Bone marrow (tissue), 2 donors: ENCODE results near the gene SLC44A1.

Experiments used
- DNase-seq, 2 donors: peaks; one replicate each; lab custom pipeline; 2025; lab: John Stamatoyannopoulos, UW

SLC44A1 gene

GRCh38 chr9:105244003-105244733 lies at the start of gene SLC44A1:
TSS of gene SLC44A1 (plus strand) at chr9:105244651. CDS start at chr9:105244869, 218 bp downstream.
- peak; percentile 79 to 84 for DNase-seq

- DNase-seq: no peak
Measured at GRCh38 chr9:105195259-105195658, 49.2 kb upstream of the SLC44A1 start.

DNA sequence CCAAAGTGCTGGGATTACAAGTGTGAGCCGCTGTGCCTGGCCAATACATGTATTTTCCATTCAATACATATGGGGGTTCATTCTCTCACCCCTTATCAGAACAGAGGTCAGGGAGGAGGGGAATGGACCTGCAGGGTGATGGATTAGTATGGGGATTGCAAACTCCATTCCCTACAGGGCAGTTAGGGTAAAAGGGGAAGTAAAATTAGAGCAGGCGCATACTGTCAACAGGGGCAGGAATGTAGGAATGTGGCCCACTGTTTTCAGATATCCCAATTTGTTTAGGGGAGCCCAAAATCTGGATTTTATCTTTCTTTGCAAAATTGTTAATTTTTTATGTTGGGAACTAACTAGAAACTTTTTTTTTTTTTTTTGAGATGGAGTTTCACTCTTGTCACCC lies 46.4 kb upstream of the SLC44A1 start:
- no peak for DNase-seq

- DNase-seq: no peak
Measured at GRCh38 chr9:105198865-105199264, 45.6 kb upstream of the SLC44A1 start.

DNA sequence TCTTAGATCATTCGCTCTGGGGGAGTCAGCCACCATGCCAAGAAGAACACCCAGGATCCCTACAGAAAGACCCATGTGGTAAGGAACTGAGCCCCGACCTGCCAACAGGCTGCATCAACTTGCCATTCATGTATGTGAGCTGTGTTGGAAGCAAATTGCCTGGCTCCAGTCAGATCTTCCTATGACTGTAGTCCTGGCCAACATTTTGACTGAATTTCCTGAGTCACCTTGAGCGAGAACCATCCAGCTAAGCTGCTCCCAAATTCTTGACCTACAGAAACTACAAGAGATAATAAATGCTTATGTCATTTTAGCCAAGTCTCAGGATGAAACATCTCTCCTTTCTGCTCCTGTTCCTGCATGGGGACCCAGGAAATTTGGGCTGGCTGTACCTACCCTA lies 40.0 kb upstream of the SLC44A1 start:
- DNase-seq: no peak

DNA sequence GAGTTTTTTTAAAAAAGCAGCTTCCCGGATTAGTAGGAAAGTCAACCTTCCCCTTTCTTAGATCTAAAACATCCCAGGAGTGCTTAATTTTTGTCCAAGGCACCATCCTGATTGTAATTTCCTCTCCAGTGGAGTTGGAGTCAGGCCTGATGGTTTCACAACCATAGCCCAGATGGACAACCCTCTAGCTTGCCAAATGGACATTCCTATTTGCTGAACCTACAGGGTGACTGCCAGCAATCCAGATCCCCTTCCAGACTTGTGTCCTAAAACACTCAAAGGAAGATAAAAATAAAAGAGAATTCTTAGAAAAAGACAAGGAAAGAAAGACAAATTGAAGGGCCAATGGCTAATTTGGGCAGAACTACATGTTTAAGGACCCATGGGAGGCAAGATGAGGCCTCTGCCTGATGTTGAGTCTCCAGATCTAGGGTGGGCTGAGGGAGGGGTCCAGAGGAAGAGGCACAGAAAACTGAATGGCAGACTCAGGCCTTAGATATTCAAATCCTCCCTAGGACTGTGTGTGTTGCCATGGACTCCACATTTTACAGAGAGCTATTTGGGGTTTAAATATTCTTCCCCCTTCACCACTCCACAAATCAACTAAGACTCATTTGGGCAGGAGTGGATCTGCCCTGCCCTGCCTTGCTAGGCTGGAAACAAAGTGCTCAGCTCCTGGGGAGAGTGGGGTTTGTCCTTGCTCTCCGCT lies 38.5 kb upstream of the SLC44A1 start:
- DNase-seq: no peak

DNA sequence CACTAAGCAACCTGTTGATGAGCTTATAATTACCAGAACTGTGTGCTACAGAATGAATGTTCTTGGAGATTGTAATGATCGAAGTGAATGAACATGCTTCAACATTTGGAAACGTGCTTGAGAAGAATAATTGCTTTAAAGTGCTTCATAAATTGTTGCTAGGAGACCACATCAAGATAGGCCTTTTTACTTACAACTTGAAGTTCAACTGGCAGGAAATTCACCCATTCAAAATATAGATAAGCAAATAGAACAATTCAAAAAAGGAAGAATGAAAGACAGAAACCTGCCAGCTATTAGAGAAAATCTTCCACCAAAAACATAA lies 38.0 kb upstream of the SLC44A1 start:
- DNase-seq: no peak

DNA sequence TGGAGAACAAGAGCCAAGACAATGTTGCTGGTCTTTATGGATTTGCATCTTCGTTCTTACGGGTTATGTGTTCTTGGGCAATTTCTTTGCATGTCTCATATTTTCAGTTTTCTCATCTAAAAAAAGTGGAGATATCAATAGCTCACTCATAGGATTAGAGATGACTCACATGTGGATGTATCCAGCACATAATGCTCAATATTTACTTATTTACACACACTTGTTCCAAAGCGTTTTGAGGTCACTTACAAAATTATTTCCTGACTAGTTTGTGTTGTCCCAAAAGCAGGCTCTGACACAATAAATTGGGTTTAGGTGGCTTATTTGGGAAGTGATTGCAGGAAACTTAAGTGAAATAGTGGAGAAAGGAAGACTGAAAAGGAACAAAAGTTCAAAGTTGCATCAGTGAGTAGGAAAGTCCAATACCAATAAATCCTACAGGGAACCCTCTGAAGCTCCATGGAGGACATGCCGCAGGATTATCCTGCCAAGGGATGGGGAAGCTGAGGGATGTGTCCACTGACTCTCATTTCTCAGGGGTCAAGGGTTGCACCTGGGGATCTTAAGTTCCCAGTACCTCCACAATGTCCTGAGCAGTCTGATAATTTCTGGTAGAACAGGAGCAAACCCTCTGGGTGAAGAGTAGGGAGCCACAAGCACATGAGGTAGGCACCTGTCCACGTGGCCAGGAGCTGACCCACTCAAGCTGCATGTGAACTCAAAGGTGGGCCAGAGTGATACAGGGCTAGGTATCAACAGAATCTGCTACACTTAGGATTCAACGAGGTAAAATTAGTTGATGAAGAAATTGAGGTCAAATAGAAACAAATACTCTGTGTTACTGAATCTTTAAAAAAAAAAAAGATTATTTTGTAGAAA lies 37.4 kb upstream of the SLC44A1 start:
- DNase-seq: no peak

- no peak for DNase-seq
Measured at GRCh38 chr9:105216440-105217178, 27.8 kb upstream of the SLC44A1 start.

DNA sequence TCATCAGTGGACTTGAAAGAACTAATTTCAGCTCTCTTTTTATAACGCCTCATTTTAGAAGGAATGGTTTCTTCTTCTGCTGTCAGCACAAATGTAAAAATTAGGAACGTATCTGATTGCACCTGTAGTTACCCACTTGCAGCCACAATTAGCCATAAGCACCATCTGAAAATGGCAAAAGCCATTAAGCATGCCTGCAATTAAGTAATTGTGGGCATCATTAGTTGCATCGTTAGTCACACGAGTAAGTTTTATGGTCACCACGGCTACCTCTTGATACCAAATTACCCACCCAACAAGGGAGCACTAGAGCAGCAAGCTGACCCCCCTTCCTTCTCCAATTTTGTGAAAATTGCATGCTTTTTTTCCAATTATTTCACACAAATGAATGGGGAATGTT lies 25.8 kb upstream of the SLC44A1 start:
- no peak for DNase-seq

DNA sequence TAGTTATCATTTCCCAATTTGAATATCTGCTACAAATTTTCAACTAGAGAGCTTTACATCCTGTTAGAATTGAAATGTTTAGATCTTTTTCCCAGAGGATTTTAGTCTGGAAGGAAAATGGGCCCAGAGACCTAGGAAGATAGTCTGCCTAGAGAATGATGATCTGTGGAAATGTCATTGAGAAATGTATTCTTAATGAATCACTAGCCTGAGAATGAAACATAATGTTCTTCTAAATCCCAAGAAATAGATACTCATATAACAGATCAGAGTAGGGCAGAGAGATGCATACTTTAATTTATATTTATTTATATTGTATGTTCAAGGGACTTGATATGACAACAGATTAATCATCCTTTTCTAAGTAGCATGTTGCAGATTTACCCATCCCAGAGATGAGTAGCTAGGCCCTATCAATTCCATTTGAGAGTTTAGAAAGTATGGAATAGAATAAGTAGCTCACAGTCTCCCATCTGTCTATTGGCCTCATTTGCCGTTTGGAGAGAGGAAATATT lies 25.1 kb upstream of the SLC44A1 start:
- DNase-seq: no peak

- no peak for DNase-seq
Measured at GRCh38 chr9:105220451-105220850, 24.0 kb upstream of the SLC44A1 start.

GRCh38 chr9:105223544-105224140 lies 20.8 kb upstream of the SLC44A1 start:
- DNase-seq: no peak

DNA sequence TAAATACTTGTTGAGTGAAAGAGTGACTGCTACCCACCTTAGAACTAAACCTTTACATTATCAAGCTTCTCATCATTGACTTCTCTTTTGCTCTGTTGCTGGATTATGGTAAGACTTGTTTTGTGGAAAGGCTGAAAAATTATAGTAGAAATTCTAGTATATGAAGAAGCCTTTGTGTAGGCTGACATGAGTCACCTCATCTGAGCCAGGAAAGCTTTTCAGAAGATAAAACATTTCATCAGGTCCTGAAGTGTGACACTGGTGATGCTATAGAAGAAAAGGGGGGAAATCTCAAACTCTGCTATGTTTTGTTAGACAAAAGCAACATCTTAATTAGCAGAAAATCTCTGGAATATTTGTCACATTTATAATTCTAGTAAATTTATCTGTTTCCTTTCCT lies 18.4 kb upstream of the SLC44A1 start:
- DNase-seq: no peak

DNA sequence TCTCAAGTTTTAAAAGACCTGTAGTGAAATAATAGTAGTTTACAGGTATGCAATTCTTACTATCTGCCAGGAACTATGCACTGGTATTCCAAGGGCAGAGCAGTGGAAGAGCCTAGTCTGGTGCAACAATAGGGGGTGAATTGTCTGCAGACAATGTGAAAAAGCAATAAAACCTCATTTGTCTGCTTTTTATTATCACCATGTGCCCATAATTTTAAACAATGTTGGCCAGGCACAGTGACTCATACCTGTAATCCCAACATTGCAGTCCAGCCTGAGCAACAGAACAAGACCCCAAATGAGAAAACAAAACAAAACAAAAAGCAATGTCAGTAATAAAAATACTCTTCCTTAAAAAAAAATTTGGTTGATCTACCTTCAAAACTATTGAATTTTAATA lies 12.2 kb upstream of the SLC44A1 start:
- DNase-seq: no peak

GRCh38 chr9:105233873-105234272 lies 10.6 kb upstream of the SLC44A1 start:
- DNase-seq: no peak

- no peak for DNase-seq
Measured at GRCh38 chr9:105236261-105236660, 8.2 kb upstream of the SLC44A1 start.

DNA sequence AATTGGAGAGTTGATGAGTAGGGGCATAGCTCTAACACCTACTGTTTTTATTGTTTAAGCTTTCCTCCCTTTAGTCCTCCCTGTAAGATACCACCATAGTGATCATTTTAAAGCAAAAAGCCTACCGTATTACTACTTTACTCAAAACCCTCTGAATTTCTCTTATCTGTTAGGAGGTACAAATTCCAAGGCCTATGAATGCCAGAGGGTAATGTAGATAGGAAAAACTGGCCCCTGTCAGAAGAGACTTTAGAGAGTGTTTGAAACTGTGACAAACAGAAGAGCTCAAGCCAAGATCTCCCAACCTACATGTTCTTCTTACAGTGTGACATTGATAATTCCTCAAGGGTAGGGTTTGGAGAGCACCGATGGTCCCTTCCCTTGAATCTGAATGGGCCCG lies 7.2 kb upstream of the SLC44A1 start:
- no peak for DNase-seq

- no peak for DNase-seq
Measured at GRCh38 chr9:105238302-105238701, 6.1 kb upstream of the SLC44A1 start.

- DNase-seq: no peak
Measured at GRCh38 chr9:105241356-105242043, 3.0 kb upstream of the SLC44A1 start.

- no peak for DNase-seq
Measured at GRCh38 chr9:105242062-105242461, 2.4 kb upstream of the SLC44A1 start.
